ENCODE data around the gene METTL9. TPM values are rescaled to one million over a fixed set of nuclear protein-coding genes. Genes with fewer than 3 reads are reported as not detected.
"Not testable (repeated sequence)": the region's sequence is repeated elsewhere in the genome, so short reads cannot be mapped to it uniquely, and the experiment has no call there.

The METTL9 gene
- total and polyA plus RNA-seq, 7 experiments from 2014 or later, result 68.4 to 128 (median 87.9) TPM

DNA sequence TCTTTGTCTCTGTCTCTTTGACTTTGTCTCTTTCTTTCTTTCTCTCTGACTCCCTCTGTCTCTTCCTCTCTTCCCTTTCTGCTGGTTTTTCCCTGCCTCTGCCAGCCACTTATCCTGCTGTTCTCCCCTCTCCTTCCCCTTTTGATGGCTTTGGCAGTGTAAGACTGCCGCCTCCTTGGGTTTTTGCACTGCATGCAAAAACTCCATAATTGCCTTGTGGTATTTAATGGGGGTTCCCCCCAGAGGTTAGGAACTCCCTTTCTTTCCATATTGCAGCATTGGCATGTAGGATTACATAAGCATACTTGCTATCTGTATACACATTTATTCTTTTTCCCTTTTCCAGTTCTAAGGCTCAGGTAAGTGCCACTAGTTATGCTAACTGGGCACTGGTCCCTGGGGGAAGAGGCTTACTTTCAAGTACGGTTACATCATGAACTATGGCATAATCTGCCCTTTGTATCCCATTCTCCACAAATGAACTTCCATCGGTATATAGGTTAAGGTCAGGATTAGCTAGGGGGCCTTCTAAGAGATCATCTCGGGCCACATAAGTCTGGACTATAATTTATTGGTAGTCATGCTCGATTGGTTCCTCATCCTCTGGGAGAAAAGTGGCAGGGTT lies 32.7 kb downstream of the METTL9 start:
- H3K36me3 ChIP-seq (ENCODE audit: control insufficient read depth in 2 of 3, insufficient read depth in 3 of 3, low read length in 3 of 3), result peaks cover 4 to 28% (median 5%) of the 10 kb centered on the region in 3 experiments
- DNase-seq; H3K4me3 ChIP-seq (ENCODE audit: low read length); H3K27me3 Mint-ChIP-seq; H3K27me3 ChIP-seq (ENCODE audit: control insufficient read depth in 2 of 2, insufficient read depth in 2 of 2, low read length in 2 of 2); intact Hi-C loops (cut with micrococcal nuclease); H3K9me3 ChIP-seq (ENCODE audit: control insufficient read depth in 2 of 3, low read length in 3 of 3); ATAC-seq; H3K9me3 Mint-ChIP-seq; POLR2A ChIA-PET; CTCF ChIA-PET; H3K27ac ChIP-seq (ENCODE audit: low read depth, low read length); H3K4me3 Mint-ChIP-seq; H3K4me1 ChIP-seq (ENCODE audit: control insufficient read depth in 2 of 2, insufficient read depth in 2 of 2, low read length in 2 of 2): not testable (repeated sequence)
- Mint-ChIP-seq H3K27ac (peak overlapping the region in 4 of 9 donors; percentile 9 to 81 (median 62)), H3K36me3 (peaks cover 10 to 52% (median 16%) of the 10 kb centered on the region in 5 donors), H3K4me1 (peaks cover 2 to 14% (median 8%) of the 10 kb centered on the region in 7 donors)

DNA sequence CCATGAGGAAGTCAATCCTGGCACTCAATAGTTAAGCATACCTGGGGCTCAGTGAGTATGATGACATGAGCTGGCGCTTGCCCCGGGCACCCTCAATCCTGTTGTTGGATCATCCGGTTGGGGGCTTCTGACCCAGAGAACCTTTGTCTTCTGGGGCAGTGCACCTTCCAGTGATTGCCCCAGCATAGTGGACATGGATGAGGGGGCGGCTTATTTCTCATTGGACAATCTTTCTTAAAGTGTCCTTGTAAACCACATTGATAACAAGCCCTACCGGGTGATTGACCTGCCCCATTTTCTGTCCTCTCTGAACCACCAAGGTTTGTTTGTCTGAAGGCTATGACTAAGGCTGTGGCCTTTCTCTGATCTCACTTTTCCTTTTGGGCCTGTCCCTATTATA lies 34.8 kb downstream of the METTL9 start:
- Histone ChIP-seq H3K9me3 (ENCODE audit: control insufficient read depth in 2 of 3, low read length in 3 of 3) (no peaks in the 10 kb centered on the region), H3K27me3 (ENCODE audit: control insufficient read depth in 2 of 2, insufficient read depth in 2 of 2, low read length in 2 of 2) (no peaks in the 10 kb centered on the region), H3K36me3 (ENCODE audit: control insufficient read depth in 2 of 3, insufficient read depth in 3 of 3, low read length in 3 of 3) (peaks cover 1 to 22% (median 5%) of the 10 kb centered on the region in 3 experiments), H3K4me1 (ENCODE audit: control insufficient read depth in 2 of 2, insufficient read depth in 2 of 2, low read length in 2 of 2) (peaks cover 12 to 14% of the 10 kb centered on the region in 2 donors), H3K4me3 (ENCODE audit: low read length) (no peak overlapping the region), H3K27ac (ENCODE audit: low read depth, low read length) (no peak overlapping the region)
- Mint-ChIP-seq H3K9me3 (no peaks in the 10 kb centered on the region), H3K4me3 (no peak overlapping the region), H3K36me3 (peaks cover 6 to 41% (median 12%) of the 10 kb centered on the region in 5 donors), H3K4me1 (peaks cover 10 to 26% (median 20%) of the 10 kb centered on the region in 7 donors), H3K27me3 (no peaks in the 10 kb centered on the region), H3K27ac (no peak overlapping the region)
- ChIA-PET CTCF (no interaction called here), POLR2A (no interaction called here)
- DNase-seq (no peak), ATAC-seq (no peak)
- intact Hi-C loops (cut with micrococcal nuclease), result no loop called here

DNA sequence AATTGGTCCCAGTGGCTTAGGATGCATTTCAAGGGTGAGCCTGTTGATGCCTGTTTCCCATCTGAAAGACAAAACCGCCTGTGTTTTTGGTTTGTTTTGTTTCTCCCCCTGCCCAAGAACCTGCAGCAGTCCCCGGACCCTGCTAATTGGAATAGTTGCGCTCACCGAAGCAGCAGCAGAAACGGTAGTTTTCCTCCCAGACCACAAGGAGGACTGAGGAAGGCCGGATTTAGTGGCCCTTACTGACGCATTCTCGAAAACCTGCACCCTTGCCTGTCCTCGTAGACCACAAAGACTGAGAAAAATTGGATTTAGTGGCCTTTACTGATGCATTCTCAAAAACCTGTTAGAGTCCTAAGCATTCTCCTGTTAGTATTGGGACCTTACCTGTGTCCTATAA lies 36.3 kb downstream of the METTL9 start:
- Mint-ChIP-seq H3K4me1 (peaks cover 12 to 29% (median 24%) of the 10 kb centered on the region in 7 donors), H3K27ac (peak overlapping the region in 6 of 9 donors; percentile 6 to 74 (median 40)), H3K36me3 (peaks cover 0 to 33% (median 5%) of the 10 kb centered on the region in 5 donors)
- H3K27me3 Mint-ChIP-seq; intact Hi-C loops (cut with micrococcal nuclease); H3K4me3 Mint-ChIP-seq; H3K9me3 Mint-ChIP-seq; DNase-seq; ATAC-seq; H3K9me3 ChIP-seq (ENCODE audit: control insufficient read depth in 2 of 3, low read length in 3 of 3); POLR2A ChIA-PET; CTCF ChIA-PET; H3K27me3 ChIP-seq (ENCODE audit: control insufficient read depth in 2 of 2, insufficient read depth in 2 of 2, low read length in 2 of 2); H3K4me3 ChIP-seq (ENCODE audit: low read length); H3K27ac ChIP-seq (ENCODE audit: low read depth, low read length): not testable (repeated sequence)
- Histone ChIP-seq H3K4me1 (ENCODE audit: control insufficient read depth in 2 of 2, insufficient read depth in 2 of 2, low read length in 2 of 2) (peaks cover 17 to 24% of the 10 kb centered on the region in 2 donors), H3K36me3 (ENCODE audit: control insufficient read depth in 2 of 3, insufficient read depth in 3 of 3, low read length in 3 of 3) (peaks cover 0 to 15% (median 0%) of the 10 kb centered on the region in 3 experiments)

DNA sequence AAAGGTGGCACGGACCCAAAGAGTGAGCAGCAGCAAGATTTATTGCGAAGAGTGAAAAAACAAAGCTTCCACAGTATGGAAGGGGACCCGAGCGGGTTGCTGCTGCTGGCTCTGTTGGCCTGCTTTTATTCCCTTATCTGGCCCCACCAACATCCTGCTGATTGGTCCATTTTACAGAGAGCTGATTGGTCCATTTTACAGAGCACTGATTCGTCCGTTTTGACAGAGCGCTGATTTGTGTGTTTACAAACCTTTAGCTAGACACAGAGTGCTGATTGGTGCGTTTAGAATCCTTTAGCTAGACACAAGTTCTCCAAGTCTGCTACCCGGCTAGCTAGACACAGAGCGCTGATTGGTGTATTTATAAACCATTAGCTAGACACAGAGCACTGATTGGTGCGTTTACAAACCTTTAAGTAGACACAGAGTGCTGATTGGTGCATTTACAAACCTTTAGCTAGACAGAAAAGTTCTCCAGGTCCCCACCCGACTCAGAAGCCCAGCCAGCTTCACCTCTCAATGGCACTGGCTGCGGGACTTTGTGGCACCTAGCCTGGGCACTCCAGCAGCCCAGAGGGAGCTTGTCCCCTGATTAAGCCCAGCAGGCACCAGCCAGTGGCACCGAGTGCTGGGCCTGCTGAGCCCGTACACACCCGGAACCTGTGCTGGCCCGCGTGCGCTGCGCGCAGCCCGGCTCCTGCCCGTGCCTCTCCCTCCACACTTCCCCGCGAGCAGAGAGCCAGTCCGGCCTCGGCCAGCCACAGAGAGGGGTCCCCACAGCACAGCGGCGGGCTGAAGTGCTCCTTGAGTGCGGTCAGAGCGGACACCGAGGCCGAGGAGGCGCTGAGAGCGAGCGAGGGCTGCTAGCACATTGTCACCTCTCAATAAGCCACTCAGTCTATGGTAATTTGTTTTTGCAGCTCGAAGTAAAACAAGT lies 37.9 kb downstream of the METTL9 start:
- Mint-ChIP-seq H3K27me3 (no peaks in the 10 kb centered on the region), H3K4me3 (no peak overlapping the region), H3K9me3 (no peaks in the 10 kb centered on the region), H3K36me3 (peaks cover 0 to 27% (median 5%) of the 10 kb centered on the region in 5 donors), H3K4me1 (peaks cover 8 to 32% (median 24%) of the 10 kb centered on the region in 7 donors), H3K27ac (peak overlapping the region in 7 of 9 donors; percentile 14 to 79 (median 66))
- no peaks in the 10 kb centered on the region for H3K27me3 ChIP-seq (ENCODE audit: control insufficient read depth in 2 of 2, insufficient read depth in 2 of 2, low read length in 2 of 2)
- ChIA-PET CTCF (interaction anchor here (0.8 to 8.0 kb wide), 3 partner anchors 49 to 67 kb away, joined by 3 to 83 read pairs (median 5); no protein-coding TSS in a partner anchor), POLR2A (interaction anchor here (0.9 to 2.1 kb wide), 5 partner anchors 7 to 76 kb away, joined by 3 to 5 read pairs (median 4); no protein-coding TSS in a partner anchor)
- H3K4me1 ChIP-seq (ENCODE audit: control insufficient read depth in 2 of 2, insufficient read depth in 2 of 2, low read length in 2 of 2), result peaks cover 17 to 24% of the 10 kb centered on the region in 2 donors
- DNase-seq (no peak), ATAC-seq (no peak)
- no peak overlapping the region for H3K4me3 ChIP-seq (ENCODE audit: low read length)
- H3K9me3 ChIP-seq (ENCODE audit: control insufficient read depth in 2 of 3, low read length in 3 of 3), result no peaks in the 10 kb centered on the region
- peaks cover 0 to 11% (median 0%) of the 10 kb centered on the region in 3 experiments for H3K36me3 ChIP-seq (ENCODE audit: control insufficient read depth in 2 of 3, insufficient read depth in 3 of 3, low read length in 3 of 3)
- no peak overlapping the region for H3K27ac ChIP-seq (ENCODE audit: low read depth, low read length)
- intact Hi-C loops (cut with micrococcal nuclease), result no loop called here

DNA sequence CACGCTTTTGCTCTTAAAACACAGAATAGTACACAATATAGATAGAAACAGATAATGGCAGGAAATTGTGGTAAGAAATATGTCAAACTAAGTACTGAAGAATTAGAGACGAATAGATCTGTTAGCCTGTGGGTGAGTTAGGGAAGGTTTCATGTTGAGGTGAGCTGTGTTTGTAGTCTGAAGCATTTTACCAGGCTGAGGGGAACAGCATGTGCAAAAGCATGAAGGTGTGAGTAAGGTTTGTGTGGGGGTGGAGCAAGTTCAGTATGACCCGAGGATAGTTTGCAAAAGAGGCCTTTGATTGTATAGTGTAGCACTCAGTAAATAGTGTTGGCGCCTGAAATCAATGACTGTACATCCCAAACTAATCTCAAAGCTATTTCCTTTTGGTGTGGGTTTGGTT lies 39.2 kb downstream of the METTL9 start:
- H3K9me3 ChIP-seq (ENCODE audit: control insufficient read depth in 2 of 3, low read length in 3 of 3), result no peaks in the 10 kb centered on the region
- no peak overlapping the region for H3K4me3 ChIP-seq (ENCODE audit: low read length)
- Mint-ChIP-seq H3K9me3 (no peaks in the 10 kb centered on the region), H3K36me3 (peaks cover 0 to 25% (median 5%) of the 10 kb centered on the region in 5 donors), H3K4me1 (peaks cover 9 to 32% (median 24%) of the 10 kb centered on the region in 7 donors), H3K27ac (peak overlapping the region; percentile 14 to 90 (median 66)), H3K4me3 (peak overlapping the region in 8 of 10 donors; percentile 2 to 34 (median 14)), H3K27me3 (no peaks in the 10 kb centered on the region)
- peaks cover 17 to 24% of the 10 kb centered on the region in 2 donors for H3K4me1 ChIP-seq (ENCODE audit: control insufficient read depth in 2 of 2, insufficient read depth in 2 of 2, low read length in 2 of 2)
- ATAC-seq (peak; percentile 52), DNase-seq (peak in 2 of 9 donors; percentile 16 to 27)
- H3K27me3 ChIP-seq (ENCODE audit: control insufficient read depth in 2 of 2, insufficient read depth in 2 of 2, low read length in 2 of 2), result no peaks in the 10 kb centered on the region
- peak overlapping the region; percentile 26 for H3K27ac ChIP-seq (ENCODE audit: low read depth, low read length)
- intact Hi-C loops (cut with micrococcal nuclease), result no loop called here
- POLR2A ChIA-PET, result interaction anchor here (0.6 to 2.1 kb wide), 8 partner anchors 9 to 75 kb away, joined by 3 to 4 read pairs (median 4); no protein-coding TSS in a partner anchor
- CTCF ChIA-PET, result interaction anchor here (0.7 to 8.0 kb wide), 5 partner anchors 34 to 56 kb away, joined by 3 to 83 read pairs (median 4); no protein-coding TSS in a partner anchor
- H3K36me3 ChIP-seq (ENCODE audit: control insufficient read depth in 2 of 3, insufficient read depth in 3 of 3, low read length in 3 of 3), result peaks cover 0 to 8% (median 0%) of the 10 kb centered on the region in 3 experiments

DNA sequence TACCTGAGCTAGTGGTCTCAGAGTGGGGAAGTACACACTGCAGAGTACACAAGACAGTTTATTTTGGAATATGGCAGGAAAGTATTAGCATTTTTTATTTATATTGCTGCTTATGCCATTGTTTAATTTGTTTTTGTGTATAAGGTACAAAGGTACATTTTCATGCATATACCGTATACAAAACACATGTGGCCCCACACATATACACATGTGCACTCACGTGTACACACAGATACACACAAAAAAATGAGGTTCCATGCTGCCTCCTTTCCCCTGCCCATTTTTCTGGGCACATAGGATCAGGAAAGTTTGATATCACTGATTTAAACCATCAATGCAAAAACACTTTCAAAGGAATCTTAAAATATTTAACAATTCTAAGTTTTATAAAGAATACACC lies 40.1 kb downstream of the METTL9 start:
- Histone ChIP-seq H3K4me3 (ENCODE audit: low read length) (no peak overlapping the region), H3K27ac (ENCODE audit: low read depth, low read length) (no peak overlapping the region), H3K9me3 (ENCODE audit: control insufficient read depth in 2 of 3, low read length in 3 of 3) (no peaks in the 10 kb centered on the region), H3K27me3 (ENCODE audit: control insufficient read depth in 2 of 2, insufficient read depth in 2 of 2, low read length in 2 of 2) (no peaks in the 10 kb centered on the region), H3K4me1 (ENCODE audit: control insufficient read depth in 2 of 2, insufficient read depth in 2 of 2, low read length in 2 of 2) (peaks cover 17 to 31% of the 10 kb centered on the region in 2 donors), H3K36me3 (ENCODE audit: control insufficient read depth in 2 of 3, insufficient read depth in 3 of 3, low read length in 3 of 3) (peaks cover 0 to 3% (median 0%) of the 10 kb centered on the region in 3 experiments)
- Mint-ChIP-seq H3K4me3 (no peak overlapping the region), H3K27me3 (no peaks in the 10 kb centered on the region), H3K9me3 (no peaks in the 10 kb centered on the region), H3K27ac (peak overlapping the region in 4 of 9 donors; percentile 25 to 71 (median 47)), H3K36me3 (peaks cover 0 to 24% (median 5%) of the 10 kb centered on the region in 5 donors), H3K4me1 (peaks cover 14 to 42% (median 33%) of the 10 kb centered on the region in 7 donors)
- ChIA-PET POLR2A (interaction anchor here (0.6 to 2.6 kb wide), 6 partner anchors 10 to 86 kb away, joined by 3 to 14 read pairs (median 4); no protein-coding TSS in a partner anchor), CTCF (interaction anchor here (0.6 to 8.0 kb wide), 8 partner anchors 18 to 402 kb away, joined by 3 to 83 read pairs (median 5); no protein-coding TSS in a partner anchor)
- no peak for DNase-seq
- ATAC-seq, result no peak
- intact Hi-C loops (cut with micrococcal nuclease), result no loop called here
